GM19455 (cell line): ENCODE measurements around the gene GAS7.
A peak's percentile ranks its signal among the peaks of the same experiment; 100 is the strongest.
"Not testable (repeated sequence)": the region's sequence is repeated elsewhere in the genome, so short reads cannot be mapped to it uniquely, and the experiment has no call there.

ENCODE experiments used
- ATAC-seq: cut with Tn5 transposase; IDR thresholded peaks from one replicate; pipeline ENCODE4 v1.9.1; 2021; ENCODE audit not compliant: unreplicated experiment

Gene GAS7

GRCh38 chr17:10077561-10078299, 120.7 kb downstream of the GAS7 start:
- no peak for ATAC-seq

- no peak for ATAC-seq
These were observed 122.5 kb downstream of the GAS7 start for GRCh38 chr17:10075919-10076318.

GRCh38 chr17:10073941-10074340, 124.5 kb downstream of the GAS7 start:
- no peak for ATAC-seq

- no peak for ATAC-seq
These were observed 125.6 kb downstream of the GAS7 start for GRCh38 chr17:10072556-10073425.

GRCh38 chr17:10072086-10072485, 126.3 kb downstream of the GAS7 start:
- no peak for ATAC-seq

GRCh38 chr17:10071141-10071540, 127.3 kb downstream of the GAS7 start:
- ATAC-seq, result no peak

- ATAC-seq, result no peak
These were observed 127.7 kb downstream of the GAS7 start for GRCh38 chr17:10070690-10071089.

- no peak for ATAC-seq
These were observed 129.1 kb downstream of the GAS7 start for GRCh38 chr17:10069301-10069700.

GRCh38 chr17:10067446-10068143, 130.8 kb downstream of the GAS7 start:
- no peak for ATAC-seq

- no peak for ATAC-seq
These were observed 133.9 kb downstream of the GAS7 start for GRCh38 chr17:10064536-10064935.

- ATAC-seq, result no peak
These were observed 134.6 kb downstream of the GAS7 start for GRCh38 chr17:10063730-10064241.

- no peak for ATAC-seq
These were observed 135.6 kb downstream of the GAS7 start for GRCh38 chr17:10062691-10063385.

GRCh38 chr17:10061111-10061845, 137.1 kb downstream of the GAS7 start:
- ATAC-seq, result no peak

GRCh38 chr17:10060526-10060925, 137.9 kb downstream of the GAS7 start:
- no peak for ATAC-seq

GRCh38 chr17:10059684-10060211, 138.7 kb downstream of the GAS7 start:
- peak; percentile 73 for ATAC-seq

- ATAC-seq, result peak; percentile 37
These were observed 139.3 kb downstream of the GAS7 start for GRCh38 chr17:10058921-10059683.

- ATAC-seq, result not testable (repeated sequence)
These were observed 140.9 kb downstream of the GAS7 start for GRCh38 chr17:10057466-10057865.

- no peak for ATAC-seq
These were observed 143.0 kb downstream of the GAS7 start for GRCh38 chr17:10055262-10055975.
